Daoy (cell line): ENCODE results near the gene NRG3. TPM values are rescaled to one million over a fixed set of nuclear protein-coding genes. Genes with fewer than 3 reads are reported as not detected.

Experiments
- DNase-seq: peaks from one replicate; pipeline ENCODE4 v3.0.0-alpha.2; 2015; ENCODE audit warnings: low read depth
- total RNA-seq: library from RNA; depleted of rRNA; stranded (reverse); fragments of >200 nt; shearing (Covaris generic); gene quantifications from 2 replicates; pipeline ENCODE4 v1.2.3, GENCODE V29; 2014

NRG3 gene
- total RNA-seq, 1 experiment from 2014 or later: not detected

DNA sequence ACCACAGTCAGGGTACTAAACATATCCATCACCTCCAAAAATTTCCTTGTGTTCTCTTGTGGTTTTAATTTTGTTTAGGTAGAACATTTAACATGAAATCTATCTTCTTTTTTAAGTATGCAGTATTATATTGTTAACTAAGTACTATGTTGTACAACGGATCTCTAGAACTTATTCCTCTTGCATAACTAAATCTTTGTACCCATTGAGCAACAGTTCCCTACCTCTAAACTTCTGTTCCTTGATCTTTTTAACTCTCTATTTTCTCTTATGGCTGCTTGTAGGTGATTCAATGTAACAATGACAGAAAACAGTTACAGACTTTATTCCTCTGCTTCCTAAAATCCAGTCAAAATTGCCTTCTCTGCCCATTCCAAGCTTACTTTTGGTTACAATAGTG, 9.9 kb downstream of the NRG3 start:
- DNase-seq: no peak

DNA sequence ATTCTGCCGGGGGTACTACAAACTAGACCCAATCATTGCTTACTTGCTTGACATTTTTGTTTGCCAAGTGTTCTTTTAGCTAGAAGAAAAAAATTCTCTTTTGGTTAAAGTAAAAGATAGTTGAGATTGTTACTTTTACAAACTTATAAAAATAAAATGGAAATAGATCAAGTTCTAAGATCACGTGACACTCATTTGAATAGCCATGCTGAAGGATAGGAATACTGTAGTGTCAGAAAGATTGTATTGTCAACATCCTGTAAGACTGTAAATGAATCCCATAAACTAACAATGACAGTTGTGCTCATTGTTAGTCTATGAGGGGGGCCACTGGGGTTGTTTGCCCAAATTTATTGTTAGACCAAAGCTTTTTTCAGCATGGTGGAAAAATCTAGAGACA, 10.5 kb downstream of the NRG3 start:
- no peak for DNase-seq

DNA sequence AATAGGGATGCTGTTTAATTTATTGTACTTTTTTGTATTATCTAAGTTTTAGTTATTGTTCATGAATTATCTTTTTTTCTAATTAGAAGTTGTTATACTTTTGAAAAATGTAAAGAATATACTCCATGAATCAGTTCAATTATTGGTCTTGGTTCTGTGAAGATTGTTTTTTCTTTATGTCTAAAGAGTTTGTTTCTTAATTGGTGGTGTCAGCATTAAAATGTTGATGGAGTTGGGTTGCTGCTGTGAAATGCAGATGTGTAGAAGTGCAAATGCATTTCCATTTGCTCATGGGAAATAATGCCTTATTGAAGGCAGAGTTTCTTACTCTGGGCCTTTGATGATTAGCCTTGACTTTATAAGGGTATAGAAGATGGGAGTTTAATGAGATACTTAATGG, 11.9 kb downstream of the NRG3 start:
- DNase-seq: no peak

DNA sequence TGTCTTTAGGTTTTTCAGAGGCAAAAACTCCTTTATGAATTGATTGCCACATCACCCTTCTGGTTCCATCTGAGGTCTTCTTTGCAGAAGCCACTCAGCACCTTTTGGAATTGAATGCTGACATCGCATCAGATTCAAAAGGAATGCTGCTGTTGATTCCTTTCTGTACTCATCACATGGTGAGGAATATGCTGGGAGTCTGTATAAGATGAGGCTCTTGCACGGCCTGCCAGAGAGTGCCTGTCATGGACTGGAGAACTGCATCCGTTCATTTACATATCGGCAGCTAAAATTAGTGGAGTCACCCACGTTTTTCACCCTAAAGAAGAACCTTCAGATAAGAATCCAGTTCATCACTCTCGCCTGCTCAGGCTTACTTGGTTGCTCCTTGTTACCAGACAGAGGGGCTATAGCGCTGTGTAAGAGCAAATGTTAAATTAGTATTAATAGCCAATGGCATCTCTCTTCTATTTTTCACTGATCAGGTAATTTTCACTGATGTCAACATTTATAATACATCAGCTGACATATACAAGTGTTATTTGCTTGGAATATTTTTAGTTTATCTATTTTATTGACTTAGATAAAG, 14.3 kb downstream of the NRG3 start:
- no peak for DNase-seq

DNA sequence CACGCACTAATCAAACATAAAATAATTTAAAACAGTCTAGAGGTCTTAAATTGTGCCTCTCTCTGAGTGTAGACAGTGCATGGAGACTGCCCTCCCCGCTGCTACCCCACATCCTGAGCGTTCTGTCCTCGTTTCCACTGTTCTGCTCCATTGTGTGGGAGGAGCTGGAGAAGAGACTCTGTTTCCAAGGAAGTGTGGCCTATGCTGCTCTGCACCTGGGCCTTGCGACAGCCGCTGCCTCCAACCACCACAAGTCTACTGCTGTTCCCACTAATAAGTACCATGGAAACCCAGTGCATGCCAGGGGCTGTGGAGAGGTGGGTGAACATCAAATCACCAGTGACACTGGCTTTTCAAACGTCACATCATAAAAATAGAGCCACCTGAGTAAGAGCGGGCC, 19.6 kb downstream of the NRG3 start:
- no peak for DNase-seq

DNA sequence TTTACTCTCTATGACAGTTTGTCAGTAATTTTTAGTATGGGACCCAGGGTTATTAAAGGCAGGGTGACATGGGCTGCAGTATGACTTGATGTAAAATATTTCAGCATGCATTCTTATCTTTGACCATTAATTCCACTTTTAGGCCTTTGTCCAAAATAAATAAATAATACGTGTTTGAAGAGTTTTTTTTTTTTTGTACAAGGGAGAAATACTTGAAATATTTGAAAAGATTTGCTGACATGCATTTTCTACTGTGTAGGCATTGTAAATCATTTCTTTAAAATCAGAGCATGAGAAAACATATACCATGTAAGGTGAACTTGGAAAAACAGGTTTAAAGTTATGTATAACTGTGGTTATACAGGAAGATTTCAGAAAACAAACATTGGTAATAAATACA, 23.5 kb downstream of the NRG3 start:
- DNase-seq: no peak

DNA sequence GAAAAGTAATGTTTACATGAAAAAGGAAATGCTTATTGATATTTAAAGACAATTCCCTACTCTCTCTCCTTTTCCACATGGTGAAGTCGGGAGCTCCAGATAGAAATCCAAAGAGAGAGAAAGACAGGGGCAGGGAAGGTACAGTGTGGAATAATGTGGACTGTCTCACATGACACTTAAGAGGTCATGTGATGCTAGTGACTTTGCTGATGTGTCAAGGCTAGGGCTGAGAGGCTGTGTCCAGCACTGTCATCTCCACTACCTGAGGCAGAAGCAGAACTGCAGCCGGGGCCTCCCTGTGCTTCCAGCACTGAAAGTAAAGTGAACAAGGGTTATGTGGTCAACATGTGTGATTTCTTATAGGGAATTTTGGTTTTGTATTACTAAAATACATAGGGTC, 26.0 kb downstream of the NRG3 start:
- DNase-seq: no peak

DNA sequence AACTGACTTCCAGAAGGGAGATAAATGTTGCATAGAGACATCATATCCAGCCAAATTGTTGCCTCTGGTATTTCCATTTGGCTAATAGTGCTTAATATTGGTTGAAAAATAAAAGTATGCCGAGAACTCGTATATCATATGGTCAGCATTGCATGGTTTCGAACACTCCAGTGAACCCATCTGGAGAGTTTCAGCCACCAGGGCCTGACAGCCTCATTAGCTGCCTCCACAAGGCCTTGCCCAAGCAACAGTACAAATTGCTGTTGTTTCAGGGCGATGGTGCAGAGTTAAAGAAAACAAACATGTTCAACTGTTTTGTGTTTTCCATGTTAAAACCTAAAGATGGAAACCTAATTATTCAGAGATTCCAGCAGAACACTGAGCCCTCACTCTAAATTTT, 28.5 kb downstream of the NRG3 start:
- DNase-seq: no peak

DNA sequence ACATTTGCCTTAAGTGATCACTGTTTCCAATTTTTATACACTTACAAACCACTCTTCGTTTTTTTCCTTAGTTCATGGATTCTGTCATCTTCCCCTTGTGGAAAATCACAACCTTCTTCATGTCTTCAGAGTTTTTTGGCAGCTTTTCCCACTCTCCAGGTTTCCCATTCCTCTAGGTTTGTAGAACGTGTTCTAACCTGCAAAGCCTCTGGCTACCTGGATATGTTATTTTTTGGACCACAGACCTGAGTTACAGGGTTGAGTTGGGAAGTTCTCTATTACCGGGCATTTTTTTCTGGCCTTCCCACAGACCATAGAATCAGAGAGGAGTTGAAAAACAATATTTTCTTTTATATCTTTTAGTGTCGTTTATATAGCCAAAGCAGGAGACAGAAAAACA, 30.2 kb downstream of the NRG3 start:
- DNase-seq: no peak

DNA sequence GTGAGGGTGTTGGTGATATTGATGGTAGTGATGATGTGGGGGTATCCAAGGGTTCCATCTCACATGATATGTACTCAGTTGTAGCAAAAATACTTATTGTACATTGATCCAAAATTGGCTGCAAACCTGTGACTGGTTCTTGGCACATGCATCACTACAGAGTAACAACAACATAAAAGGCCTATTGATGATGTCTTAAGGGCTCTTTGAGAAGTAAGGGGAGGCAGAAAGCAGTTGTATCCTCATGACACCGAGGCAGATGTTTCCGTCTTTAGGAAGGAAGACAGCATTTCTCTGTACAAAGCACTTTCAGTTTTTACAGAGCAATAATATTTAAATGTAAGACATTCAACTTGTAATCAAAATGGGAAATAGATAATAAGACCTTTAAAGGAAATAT, 34.5 kb downstream of the NRG3 start:
- no peak for DNase-seq

DNA sequence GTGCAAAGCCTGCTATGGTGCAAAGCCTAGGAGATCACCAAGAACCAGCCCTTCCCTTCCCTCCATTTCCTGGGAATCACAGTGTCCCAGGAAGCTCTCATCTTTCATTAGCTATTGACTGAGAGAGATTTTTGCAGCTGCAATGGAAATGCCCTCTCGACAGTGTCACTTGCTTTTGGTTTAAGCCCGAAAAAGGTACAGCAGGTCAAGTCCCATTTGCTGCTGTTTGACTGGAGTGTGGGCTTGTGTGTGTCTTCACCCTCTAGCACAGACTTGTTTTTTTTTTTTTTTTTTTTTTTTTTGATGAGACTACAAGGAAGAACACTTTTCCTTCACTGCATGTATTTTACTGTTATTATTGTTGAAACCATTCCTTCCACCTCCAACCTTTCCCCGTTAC, 36.3 kb downstream of the NRG3 start:
- DNase-seq: no peak

DNA sequence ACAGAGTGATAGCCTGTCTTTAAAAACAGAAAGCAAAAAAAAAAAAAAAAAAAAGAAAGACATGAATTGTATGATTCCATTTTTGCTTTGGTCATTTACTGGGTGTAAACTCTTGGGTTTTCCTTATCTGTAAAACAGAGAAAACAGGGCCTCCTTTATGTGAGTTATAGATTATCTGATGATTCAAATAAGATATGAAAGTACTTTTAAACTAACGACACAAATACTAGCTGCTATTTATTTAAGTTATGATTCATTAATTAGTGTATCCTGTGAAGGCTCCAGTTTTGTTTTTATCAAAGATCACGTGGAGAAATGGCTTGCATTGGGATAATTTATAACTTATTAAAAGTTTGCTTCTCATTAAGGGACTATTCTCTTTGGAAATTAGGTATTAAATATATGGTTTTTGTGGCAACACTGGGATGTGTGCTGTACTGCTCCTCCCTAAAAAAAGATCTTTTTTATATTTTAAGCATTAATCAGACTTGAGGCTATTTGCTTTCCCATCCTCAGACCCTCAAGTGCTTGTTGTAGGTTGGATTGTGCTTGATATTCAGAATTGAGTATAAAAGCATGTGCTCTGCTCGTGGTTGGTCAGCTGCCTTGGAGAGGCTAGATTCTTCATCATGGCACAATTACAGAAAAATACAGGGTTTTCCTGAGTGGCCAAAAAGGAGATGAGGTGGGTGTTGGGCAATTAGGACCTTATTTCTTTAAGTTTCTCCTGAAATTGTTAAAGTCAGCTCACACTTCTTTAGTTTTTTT, 39.9 kb downstream of the NRG3 start:
- DNase-seq: no peak

DNA sequence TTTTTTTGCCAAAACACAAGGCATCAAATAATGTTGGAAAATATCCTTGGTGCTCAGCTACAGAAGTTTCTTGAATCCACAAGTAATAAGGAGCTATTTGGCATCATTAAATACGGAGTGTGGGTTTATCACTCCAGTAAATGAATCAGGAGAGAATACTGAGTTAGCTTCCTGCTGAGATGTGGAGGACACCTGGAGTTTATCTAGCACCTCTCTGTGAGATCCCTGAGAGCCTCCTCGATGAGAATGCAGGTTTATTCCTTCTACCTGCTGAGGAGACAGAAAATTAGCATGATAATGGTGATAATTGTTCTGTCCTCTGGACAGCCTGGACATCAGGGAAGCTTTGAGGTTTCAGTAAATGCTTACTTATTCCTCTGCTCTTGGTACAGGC, 40.5 kb downstream of the NRG3 start:
- DNase-seq: no peak

DNA sequence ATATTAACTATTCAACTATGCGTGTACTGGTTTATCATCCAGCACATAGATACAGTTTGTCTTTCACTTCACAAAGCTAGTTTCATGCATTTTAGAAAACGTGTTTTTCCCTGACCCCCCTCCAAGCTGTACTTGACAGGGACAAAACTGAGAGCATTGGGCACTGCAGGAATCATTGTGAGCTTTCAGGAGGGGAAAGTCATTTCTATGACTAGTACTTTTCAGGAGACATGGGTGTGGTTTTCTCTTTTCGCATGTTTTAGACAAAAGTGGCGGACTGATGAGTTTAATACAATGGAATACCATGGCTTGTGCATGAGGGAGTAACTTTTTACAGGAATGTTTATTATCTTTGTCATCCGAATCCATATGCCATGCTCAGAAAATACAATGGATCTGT, 42.7 kb downstream of the NRG3 start:
- no peak for DNase-seq

DNA sequence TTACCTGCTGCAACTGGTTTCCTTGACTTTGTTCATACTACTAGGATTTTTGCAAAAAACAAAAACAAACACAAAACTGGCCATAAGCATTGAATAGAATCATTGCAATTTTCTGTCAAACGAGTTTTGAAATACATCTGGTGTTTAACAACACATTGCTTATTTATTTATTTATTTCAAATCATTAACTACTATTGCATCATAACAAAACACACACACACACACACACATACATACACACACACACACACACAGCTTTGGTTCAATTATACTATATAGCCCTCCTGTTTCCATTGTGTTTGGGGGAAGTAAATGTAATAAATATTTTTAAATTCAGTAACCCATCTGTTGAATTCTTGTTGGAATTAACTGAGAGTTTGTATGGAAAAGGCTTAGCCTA, 43.8 kb downstream of the NRG3 start:
- no peak for DNase-seq

DNA sequence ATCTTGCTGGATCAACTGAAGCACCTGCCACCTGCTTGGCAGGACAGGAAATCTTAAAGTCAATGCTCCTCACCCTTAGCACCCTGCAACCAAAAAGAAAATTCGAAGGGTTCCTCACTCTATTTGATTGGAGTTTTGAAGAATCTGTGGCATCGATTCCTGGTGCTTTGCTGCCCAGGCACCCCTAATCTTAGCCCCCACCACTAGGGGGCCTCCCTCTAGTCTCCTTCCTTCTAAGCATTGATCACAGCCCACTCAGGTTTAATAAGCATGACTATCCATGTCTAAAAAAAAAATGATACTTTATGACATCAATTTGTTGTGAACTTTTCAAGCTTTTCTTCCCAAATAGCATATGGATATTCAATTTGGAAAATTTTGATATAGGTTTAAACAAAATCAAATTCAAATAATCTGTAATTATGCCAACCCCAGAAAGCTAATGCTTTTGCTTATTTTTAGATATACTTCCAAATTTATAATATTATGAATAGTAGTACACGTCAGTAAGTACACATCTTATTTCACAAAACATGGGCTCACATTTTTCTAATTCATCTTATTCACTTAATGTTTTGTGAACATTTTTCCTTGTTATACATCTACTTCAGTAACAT, 45.3 kb downstream of the NRG3 start:
- no peak for DNase-seq

DNA sequence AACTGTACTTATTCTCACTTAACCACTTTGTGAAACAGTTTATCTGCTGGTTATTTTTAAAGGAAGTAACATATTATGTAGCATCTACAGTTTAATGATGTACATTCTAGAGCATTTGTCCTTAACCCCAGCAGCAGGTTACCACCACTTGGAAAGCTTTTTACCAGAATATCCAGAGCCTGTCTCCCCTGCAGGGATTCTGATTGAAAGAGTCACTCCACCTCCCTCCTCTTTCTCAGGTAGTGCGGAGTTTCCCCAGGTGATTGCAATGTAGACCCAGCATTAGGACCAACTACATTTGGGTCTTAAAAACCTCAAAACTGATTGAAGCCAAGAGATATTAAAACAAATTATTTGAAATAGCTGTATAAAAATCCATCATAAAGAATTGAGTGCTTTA, 53.1 kb downstream of the NRG3 start:
- no peak for DNase-seq

DNA sequence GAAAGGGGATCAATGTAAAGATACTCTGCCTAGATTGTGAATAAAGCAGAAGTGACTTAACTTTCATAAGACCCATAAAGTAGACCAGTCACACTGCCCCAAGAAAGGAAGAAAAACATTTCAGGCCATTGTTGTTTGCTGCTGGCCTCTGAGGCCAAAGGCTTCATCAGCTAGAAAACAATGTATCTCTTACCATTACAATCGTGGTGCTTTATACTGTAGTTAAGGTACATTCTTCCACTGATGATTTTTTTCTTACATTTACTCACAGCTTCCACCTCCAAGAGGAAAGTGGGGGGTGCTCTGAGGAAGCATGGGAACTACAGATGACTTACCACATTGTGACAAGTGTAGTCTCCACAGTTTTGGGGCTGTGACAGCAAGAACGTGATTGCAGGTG, 68.6 kb downstream of the NRG3 start:
- DNase-seq: no peak

DNA sequence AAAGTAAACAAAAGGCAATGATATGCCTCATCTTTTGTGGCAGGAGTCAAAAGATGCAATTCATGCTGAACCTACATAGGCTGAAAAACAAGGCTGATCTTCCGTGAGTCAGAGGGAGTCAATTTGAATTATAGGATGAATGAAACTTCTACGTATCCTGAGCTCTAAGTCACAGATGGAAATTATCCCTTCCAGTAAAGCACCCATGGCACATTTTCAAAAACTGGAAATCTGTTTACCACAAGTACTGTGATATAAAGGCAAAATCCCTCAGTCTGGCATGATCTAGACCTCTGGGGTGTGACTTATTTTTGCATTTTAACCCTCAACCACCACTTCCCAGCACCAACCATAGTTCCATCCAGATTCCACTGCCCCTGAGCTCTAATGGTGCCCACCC, 69.6 kb downstream of the NRG3 start:
- DNase-seq: no peak

DNA sequence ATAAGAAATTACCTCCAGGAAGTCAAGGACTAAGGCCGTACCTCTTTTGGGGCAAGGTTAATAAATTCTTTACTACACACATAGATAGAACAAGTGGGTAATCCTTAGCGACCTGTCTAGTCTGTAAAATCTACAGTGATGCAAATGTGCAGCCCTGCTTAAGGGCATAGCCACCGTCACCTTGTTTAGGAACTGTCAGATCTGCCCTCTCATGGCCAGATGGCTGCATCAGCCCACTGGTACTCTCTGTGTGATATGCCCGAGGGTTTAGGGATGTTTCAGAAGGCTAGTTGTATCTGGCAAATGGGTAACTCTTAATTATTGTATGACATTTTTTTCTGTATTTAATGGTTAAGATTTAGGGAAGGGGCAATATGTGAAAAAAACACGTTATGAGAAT, 74.3 kb downstream of the NRG3 start:
- DNase-seq: no peak

DNA sequence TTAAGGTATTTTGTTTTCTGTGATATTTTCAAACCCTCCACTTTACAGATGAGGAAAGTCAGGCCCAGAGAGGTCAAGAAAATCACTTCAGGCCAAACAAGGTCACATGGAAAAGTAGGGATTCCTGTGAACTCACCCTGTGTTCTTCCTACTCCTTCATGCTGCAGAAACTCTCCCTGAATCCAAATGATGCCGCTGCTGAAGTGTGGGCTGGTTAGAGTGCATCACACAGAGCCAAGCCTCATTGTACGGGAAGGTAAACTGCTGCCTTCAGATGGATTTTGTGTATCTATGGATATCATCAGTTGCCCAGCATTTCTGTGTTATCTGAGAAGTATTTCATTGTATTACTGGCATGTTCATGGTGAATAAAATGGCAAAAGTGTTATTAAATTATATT, 75.4 kb downstream of the NRG3 start:
- DNase-seq: no peak

DNA sequence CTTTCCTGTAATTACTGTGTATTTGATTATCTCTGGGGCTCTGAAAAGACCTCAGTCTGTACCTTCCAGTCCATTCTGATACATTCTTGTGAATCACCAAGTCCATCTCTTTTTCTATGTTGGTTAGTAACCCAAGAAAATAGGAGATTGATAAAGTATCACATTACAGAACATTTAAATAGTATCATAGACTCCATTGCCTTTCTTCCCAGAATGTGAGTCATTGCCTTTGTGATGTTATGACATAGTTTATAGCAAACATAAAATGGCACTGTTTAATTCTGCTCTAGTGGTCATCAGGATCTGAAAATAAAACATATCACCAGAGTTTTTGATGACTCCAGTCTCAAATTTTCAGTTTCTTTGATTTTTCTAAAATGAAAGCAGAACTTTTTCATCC, 78.4 kb downstream of the NRG3 start:
- no peak for DNase-seq

DNA sequence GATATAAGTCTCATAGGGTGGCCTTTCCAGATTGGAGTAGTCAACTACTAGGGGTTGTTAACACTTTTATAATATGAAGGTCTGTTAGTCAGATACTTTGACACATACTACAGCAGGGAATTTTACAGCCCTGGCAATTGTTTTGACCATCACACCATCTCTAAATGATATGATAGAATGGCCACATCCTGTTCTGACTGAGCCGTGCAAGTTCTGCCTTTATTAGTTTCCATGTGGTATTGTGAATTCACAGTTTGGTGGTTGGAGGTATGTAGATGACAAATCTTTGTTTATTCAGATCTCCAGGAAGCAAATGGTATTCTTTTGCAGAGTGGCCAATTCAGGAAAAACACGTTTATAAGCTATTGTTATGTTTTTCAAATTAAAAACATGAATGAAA, 83.0 kb downstream of the NRG3 start:
- DNase-seq: no peak

DNA sequence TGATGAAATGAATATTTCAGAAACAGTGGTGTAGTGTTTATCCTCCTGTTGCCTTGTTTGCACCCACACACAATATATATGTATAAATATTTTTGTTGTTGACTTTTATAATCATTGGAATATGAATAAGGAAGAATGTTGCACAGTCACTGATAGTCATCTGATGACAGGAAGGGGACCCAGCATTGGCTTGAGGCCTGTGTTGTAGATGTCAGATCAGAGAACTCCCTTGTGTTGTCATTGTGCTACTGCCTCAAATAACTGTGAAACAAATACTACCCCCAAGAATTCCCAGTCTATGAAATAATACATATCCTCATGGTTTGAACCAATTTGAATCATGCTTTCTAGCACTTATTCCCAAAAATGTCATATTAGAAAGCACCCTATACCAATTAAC, 84.0 kb downstream of the NRG3 start:
- no peak for DNase-seq
